Measurements from ENCODE around the gene C18orf32.

The C18orf32 gene

GRCh38 chr18:49490246-49490762, 3.3 kb upstream of the C18orf32 start:
- no peak for TF ChIP-seq CTCF (conservative IDR thresholded peaks at IDR 0.05; ENCODE audit: low read depth, low read length)
- no peak for DNase-seq (ENCODE audit: low read depth)
- H3K4me3 ChIP-seq (ENCODE audit: low read depth, low read length): peak overlapping the region; percentile 17

DNA sequence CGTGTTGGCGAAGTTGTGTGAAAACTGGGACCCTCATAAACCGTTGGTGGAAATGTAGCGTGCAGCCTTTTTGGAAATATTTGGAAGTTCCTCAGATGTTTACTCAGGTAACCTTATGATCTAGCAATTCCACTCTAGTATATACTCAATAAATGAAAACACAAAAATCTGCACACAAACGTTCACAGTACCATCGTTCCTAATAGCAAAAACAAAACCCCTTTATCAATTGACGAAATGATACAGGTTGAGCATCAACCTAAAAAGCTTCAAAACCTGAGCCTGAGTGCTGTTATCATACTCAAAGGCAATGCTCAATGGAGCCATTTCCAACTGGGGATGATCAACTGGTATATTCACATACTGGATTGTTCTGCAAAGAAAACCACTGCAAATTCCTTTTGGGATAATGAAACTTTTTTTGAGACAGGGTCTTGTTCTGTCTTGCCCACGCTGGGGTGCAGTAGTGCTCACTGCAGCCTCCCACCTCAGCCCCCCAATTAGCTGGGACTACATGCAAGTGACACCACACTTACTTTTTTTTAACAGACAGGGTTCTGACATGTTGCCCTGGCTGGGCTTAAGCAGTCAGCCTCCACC, 777 bp upstream of the C18orf32 start:
- DNase-seq (ENCODE audit: low read depth): no peak
- no peak for TF ChIP-seq CTCF (conservative IDR thresholded peaks at IDR 0.05; ENCODE audit: low read depth, low read length)
- H3K4me3 ChIP-seq (ENCODE audit: low read depth, low read length): peak overlapping the region; percentile 80

DNA sequence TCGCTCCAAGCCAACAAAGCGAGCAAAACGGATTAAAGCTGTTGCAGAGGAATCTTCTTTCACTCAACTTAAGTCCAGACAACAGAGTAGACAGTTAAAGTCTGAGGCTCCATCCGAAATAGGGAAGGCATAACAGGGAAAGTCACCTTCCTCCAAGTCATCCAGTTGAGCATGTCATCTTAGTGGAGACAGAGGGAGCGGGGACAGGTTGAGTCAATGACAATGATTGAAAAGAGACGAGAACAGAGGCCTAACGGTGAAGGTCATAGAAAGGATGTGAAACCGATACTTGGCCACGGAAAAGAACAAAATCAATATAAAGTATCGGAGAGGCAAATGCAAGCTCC, 455 bp downstream of the C18orf32 start:
- no peak for TF ChIP-seq CTCF (conservative IDR thresholded peaks at IDR 0.05; ENCODE audit: low read depth, low read length)
- peak overlapping the region; percentile 80 for H3K4me3 ChIP-seq (ENCODE audit: low read depth, low read length)
- DNase-seq (ENCODE audit: low read depth): peak; percentile 31

DNA sequence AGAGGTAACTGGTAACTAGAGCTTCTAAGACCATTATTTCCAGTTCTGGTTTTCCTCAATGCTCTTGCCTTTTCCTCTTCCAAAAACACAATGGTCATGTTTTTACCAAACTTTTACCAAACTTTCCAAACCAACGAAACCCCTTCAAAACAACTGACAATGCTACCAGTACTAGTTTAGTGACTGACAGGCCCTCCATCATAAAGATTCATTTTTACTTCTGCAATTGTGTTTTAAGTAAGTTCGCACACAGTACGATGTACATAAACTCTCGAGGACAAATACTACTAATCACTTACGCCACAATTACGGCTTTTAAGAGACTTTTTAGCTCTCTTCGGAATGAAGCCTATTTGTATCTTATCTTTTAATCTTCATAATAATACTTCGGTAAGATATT, 900 bp downstream of the C18orf32 start:
- TF ChIP-seq CTCF (conservative IDR thresholded peaks at IDR 0.05; ENCODE audit: low read depth, low read length): no peak
- DNase-seq (ENCODE audit: low read depth): no peak
- peak overlapping the region; percentile 80 for H3K4me3 ChIP-seq (ENCODE audit: low read depth, low read length)

- DNase-seq (ENCODE audit: low read depth): no peak
- H3K4me3 ChIP-seq (ENCODE audit: low read depth, low read length): no peak overlapping the region
- TF ChIP-seq CTCF (conservative IDR thresholded peaks at IDR 0.05; ENCODE audit: low read depth, low read length): no peak
These were observed 3.8 kb downstream of the C18orf32 start for GRCh38 chr18:49483198-49483597.

GRCh38 chr18:49481907-49482306, 5.1 kb downstream of the C18orf32 start:
- no peak for DNase-seq (ENCODE audit: low read depth)
- TF ChIP-seq CTCF (conservative IDR thresholded peaks at IDR 0.05; ENCODE audit: low read depth, low read length): no peak
- no peak overlapping the region for H3K4me3 ChIP-seq (ENCODE audit: low read depth, low read length)

GRCh38 chr18:49481317-49481716, 5.7 kb downstream of the C18orf32 start:
- no peak for DNase-seq (ENCODE audit: low read depth)
- no peak for TF ChIP-seq CTCF (conservative IDR thresholded peaks at IDR 0.05; ENCODE audit: low read depth, low read length)

More at GRCh38 chr18:49481317-49481716, 5.7 kb downstream of the C18orf32 start:
- no peak overlapping the region for H3K4me3 ChIP-seq (ENCODE audit: low read depth, low read length)
